GM18873 (cell line): ENCODE data around the gene TPCN2.
"Not testable (repeated sequence)": the region's sequence is repeated elsewhere in the genome, so short reads cannot be mapped to it uniquely, and the experiment has no call there.

ENCODE experiments used
- ATAC-seq: cut with Tn5 transposase; IDR thresholded peaks from one replicate; pipeline ENCODE4 v1.9.1; 2021; ENCODE audit warnings: mild to moderate bottlenecking, moderate library complexity, moderate number of reproducible peaks; ENCODE audit not compliant: unreplicated experiment, low FRiP score

Gene TPCN2

DNA sequence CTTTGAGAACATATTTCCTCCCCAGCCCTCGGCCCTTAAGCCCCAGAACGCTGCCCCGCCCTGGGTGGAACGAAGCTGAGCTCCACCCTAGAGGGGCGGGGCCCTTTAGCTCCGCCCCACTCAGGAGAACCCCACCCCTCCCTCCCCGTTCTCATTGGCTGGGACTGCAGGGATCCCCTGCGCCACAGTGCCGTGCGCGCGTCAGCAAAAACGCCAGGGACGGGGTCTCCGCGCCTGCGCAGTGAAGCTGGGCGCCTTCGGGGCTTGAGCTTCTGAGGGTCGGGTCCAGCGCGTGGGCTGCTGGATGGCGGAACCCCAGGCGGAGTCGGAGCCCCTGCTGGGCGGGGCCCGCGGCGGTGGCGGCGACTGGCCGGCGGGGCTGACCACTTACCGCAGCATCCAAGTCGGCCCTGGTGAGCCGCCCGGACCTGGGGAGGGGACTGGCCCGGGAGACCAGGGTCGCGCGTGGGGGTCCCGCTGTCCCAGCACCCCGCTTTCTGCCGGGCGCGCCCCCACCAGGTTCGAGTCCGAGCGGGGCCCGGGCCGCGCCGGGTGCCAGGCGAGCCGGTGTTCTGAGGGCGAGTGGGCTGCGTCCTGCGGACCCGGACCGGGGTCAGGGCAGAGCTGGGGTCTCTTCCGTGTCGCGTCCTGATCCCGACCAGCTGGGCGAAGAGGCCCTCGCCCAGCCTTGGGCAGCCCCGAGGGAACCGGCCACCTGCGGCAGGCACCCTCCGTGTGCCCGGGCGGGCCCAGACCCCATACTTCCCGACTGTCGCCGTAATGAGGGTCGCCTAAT is at the start of gene TPCN2:
TPCN2 (plus strand) TSS at position 239 of the 796 bp plus-strand sequence; CDS start at position 305, 66 bp downstream.
- peak; percentile 62 for ATAC-seq

DNA sequence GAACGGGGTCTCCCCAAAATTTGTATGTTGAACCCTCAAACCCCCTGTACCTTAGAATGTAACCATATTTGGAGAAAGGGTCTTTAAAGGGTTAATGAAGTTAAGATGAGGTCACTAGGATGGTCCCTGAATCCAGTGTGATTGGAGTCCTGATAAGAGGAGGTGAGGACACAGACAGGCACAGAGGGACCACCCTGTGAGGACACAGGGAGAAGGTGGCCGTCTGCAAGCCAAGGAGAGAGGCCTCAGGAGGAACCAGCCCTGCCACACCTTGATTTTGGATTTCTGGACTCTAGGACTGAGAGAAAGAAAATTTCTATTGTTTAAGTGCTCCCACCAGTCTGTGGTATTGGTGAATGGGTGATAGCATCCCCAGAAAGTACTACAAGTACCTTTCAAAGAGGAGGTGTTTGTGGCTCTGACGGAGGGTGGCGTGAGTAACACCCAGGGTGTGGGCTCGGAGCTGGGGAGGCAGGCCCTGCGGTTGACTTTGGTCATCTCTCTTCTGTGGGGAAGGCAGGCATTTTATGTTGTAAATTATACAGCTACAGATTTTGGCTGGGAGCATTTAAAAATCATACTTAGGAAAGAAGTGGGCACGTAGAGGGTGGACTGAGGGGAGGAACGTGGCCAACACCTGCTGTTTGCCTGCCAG is 49.5 kb upstream of the TPCN2 start:
- ATAC-seq, result no peak

DNA sequence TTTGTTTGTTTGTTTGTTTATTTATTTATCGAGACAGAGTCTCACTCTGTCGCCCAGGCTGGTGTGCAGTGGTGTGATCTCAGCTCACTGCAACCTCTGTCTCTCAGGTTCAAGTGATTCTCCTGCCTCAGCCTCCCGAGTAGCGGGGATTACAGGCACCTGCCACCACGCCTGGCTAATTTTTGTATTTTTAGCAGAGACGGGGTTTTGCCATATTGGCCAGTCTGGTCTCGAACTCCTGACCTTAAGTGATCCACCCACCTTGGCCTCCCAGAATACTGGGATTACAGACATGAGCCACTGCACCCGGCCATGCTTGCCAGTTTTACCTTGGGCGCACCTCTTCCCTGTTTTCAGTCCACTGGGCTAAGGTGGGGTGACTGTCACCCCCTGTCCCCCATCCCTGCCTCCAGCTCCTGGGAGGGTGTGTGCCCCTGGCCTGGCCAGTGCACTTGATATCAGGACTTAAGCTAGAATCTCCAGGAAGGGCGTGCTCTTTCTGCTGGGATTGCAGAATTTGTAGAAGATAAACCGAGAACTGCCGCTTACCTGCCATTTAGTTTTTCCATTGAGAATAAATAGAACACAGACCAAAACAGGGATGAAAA is 48.9 kb upstream of the TPCN2 start:
- ATAC-seq, result not testable (repeated sequence)

DNA sequence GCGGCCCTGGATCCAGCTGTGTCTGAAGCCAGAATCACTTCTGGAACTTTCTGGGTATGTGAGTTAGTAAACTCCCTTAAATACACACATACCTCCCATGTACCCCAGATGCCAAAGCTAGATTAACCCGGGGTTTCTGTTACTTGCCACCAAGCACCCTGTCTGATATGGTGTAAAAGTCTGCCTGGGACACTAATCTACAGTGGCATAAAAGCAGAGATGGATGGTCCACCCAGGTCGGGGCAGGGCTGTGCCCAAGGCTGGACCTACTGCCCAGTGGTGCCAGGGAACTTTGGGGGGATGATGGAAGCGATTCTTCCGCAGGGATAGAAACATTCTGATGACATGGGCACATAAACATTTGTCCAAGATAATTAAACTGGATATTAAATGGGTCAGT is 48.3 kb upstream of the TPCN2 start:
- no peak for ATAC-seq

DNA sequence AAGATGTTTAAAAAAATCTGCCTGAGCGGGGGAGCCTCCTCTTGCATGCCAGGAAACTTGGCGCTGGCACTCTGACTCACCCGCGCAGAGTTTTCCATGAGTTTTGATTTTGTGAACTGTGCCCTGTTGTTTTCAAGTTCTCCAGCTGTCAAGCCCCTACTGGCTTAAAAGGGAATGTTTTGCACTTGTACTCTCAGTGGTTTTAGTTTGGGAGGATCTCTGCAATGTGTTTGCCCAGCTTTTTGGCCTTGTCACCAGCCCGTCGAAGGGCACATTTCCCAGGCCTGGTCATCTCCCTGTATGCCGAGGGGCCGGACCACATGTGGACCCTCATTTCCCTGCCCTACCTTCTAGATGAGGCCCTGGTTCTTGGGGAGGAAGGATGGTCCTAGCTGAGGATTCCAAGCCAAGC is 47.9 kb upstream of the TPCN2 start:
- no peak for ATAC-seq

DNA sequence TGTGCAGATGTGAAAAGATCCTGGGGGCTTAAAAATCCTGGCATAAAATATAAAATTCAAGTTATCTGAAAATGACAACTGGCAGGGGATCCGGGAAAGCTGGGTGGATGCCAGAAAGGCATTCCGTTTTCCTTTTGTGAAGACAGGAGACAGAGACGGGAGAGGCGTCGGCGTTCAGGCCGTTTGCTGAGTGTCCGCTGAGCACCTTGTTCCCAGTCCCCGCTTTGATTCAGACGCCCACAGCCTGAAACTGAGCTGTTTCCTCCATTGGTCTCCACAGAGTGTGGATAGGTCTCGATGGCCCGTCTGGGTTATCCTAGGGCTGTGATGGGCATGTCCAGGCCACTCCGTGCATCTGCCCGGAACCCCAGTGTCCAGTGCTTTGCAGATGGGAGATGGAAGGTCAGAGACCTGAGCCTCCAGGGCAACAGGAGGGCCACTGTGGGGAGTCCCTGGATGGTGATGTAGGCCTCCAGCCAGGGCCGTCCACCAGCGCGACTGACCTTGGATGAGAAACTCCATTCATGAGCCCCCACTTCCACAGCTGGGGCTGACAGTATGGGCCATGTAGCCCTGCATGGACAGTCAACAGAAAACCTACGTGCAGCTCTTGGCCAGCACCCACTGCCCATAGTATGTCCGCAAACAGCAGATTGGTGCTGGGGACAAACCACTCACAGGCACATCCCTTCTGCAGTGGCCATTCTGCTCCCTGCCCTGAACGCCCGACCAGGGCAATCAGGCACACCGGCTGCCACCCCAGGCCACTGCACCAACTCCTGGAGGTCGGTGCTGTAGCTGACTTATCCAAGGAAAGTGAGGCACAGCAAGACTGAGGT is 47.3 kb upstream of the TPCN2 start:
- ATAC-seq, result no peak

DNA sequence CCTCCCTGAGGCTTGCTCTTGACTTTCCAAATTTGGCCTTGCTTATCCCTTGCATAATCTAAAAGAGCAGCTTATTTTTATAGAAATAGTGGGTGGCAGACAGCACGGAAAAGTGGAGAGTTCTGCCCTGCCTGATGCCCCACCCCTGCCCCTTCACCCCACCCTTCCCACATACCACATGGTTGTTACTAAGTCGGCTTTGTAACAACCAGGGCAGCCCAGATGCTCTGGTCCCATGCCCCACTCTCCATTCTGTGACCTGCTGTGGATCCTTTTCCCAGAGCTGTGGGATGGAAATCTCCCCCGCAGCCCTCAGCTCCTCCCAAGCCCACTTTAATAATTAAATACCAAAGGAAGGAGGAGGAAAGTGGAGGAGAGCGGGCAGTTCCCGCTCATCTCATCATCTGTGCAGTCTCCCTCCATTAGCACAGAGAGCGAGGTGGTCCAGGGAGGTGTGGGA is 46.6 kb upstream of the TPCN2 start:
- no peak for ATAC-seq

DNA sequence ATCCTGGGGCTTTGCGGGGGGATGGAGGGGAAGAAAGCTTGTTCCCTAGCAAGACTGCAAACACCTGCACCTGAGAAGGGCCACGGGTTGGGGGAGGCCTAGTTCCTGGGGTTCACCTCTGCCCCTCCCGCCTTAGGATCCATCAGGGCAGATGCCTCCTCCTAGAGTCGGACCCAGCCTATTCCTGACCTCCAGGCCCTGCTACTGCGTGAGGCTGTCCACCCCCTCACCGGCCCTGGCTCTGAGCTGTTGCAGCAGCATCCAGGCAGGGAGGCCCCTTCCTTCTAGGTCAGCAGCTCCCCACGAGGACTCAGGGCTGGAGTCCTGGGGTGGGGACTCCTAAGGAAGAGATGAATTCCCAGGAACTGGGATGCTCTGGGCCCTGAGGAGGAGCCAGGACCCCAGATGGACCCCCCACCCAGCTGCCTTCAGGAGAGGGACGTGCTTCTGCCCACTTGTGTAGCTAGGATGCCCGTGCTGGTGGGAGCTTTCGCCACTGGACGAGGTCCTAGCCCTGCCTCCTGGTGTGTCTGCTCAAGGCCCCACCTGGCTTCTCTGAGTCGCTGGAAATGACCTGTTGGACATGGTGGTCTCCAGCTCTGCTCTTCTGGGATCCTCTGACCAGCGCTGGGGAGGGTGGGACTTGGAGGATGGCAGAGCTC is 46.0 kb upstream of the TPCN2 start:
- ATAC-seq, result no peak

DNA sequence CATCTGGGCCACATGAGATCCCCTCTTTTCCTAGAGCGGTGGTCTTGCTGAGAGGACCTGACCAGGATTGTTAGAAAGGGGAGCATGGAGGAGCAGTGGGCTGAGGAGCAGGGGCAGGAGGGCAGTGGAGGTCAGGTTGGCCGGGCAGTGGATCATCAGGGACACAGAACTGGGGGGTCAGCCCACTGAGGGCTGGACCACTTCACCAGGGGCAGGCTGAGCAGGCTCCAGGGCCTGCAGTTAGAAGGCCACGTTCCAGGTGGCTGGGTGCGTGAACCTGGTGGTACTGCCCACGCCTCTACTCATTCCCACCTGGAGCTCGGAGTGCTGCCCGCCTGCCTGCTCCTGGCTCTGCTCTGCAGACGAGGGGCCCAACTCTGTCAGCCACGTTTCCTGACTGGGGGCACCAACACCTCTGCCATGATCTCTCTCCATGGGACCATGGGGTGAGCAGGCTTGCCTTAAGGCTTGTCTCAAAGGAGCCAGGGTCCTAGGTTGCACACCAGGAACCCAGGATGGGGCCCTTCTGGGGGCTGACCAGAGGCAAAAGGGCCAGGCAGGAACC is 45.3 kb upstream of the TPCN2 start:
- no peak for ATAC-seq

DNA sequence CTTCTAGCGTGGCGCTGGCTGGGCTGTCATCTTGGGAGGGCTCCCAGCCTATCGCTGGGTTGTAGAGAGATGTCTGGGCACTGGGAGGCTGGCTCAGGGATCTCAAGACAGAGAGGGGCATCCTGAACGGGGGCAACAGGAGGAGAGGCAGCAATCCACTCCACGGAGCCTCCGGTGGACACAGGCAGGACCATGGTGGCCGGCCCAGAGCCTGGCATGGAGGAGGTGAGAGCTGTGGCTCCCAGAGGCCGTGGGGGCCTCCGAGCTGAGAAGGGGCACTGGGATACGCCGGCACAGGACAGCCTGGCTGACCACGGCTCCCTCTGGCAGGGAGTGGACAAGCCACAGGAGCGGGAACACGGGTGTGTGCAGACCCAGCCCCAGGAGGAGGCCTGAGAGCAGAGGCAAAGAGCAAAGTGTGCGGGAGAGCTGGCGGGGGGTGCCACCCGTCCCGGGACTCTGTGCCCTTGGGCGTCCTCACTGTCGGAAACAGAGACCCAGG is 44.8 kb upstream of the TPCN2 start:
- no peak for ATAC-seq

DNA sequence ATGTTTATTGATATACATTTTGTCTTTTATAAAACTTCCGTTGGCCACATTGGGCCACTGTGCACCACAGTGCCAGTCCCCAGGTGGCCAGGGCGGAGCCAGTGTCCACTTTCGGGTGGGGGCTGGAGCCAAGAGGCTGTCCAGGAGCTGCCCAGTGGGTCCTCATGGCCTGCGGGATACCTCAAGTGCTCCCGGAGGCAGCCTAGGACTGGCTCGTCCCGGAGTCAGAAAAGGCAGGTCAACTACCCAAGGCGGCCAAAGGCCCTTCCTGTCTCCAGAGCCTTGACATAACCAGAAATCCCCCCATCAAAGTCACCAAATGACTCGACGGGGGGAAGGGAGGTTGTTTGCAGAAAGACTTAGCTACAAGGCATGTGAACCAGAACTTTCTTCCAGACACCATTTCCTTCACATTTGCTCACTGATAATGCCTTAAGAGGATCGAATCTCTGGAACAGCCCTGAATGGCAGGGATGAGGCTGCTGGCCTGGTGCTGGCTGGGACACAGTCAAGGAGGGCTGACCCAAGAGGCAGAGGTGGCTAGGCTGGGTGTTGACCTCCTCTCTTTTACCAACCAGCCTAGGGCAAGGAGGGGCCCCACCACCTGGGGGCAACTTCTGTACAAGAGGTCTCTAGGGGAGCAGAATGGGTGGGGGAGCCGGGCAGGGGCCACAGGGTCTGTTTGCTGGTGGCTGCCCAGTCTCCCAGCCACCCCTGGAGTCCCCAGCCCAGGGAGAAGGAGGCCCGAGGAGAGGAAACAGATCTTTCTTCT is 44.1 kb upstream of the TPCN2 start:
- ATAC-seq, result no peak

DNA sequence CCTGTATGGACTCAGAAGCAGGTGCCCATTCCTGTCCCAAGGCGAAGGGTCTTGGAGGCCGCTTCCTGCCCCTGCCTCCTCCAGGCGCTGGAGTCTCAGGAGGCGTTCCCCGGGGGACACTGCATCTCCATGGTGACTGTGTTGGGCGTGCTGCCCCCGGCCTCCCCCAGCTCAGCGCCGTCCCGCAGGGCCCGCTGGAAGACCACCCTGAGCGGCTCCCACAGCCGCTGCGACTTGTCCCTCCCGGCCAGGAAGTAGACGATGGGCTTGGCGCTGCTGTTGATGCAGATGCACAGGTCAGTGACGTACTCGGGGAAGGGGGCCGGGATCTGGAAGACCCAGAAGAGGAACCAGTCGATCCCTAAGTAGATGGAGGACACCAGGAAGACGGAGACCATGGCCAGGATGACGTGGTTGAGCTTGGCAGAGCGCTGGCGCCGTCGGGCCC is 43.5 kb upstream of the TPCN2 start:
- no peak for ATAC-seq

DNA sequence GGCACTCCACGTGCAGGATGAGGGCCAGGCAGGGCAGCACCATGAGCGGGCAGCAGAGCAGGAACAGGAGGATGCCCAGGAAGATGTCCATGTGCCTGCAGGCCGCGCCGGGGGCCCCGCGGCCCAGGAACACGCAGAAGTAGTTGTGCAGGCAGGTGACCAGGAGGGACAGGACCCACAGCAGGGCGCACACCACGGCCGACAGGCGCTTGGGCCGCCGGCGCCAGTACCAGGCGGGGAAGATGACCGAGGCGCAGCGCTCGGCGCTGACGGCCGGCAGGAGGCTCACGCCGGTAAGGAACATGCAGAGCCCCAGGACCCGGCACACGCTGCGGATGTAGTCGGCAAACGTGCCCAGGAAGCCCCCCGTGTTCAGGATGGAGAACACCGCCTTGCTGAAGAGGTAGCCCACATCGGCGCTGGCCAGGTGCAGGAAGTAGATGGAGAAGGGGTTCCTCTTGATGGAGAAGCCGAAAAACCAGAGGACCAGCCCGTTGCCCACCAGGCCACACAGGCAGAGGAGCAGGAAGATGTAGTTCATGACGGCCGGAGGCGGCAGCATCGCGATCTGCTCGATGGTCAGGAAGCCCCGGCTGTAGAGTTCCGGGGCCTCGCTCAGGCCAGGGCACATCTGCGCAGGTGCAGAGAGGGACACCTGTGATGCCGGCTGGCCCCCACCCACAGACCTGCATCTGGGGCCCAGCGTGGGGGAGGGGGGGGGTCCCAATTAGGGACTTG is 42.9 kb upstream of the TPCN2 start:
- no peak for ATAC-seq

DNA sequence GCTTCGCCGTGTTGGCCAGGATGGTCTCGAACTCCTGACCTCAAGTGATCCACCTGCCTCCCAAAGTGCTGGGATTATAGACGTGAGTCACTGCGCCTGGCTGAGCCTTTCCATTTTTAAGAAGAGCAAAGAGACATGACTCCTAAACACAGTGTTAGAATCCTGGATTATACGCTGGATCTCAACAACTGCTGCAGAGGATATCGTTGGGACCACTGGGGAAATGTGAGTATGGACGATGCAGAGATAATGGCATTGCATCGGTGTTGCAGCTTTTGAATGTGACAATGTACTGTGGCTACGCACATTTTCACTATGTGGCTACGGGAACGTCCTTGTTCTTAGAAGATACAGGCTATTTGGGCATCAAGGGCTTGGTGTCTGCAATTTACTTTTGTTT is 41.9 kb upstream of the TPCN2 start:
- ATAC-seq, result no peak

DNA sequence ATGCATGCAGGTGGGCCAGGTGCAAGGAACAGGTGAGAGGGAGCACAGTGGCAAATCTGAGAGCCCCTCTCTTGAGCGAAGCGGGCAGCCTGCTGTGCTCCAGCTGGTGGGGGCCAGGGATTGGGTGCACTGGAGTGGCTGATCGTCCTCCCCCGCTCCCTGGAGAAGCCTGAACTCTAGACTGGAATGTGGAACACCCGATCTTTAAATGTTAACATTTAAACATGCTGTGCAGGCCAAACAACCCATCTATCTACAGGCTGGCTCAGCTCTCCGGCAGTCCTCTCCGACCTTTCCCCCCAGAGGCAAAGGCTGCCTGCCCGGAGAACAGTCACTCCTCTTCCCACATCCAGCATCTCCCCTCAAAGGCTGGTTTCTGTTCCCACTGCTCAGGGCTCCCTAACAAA is 40.8 kb upstream of the TPCN2 start:
- ATAC-seq, result no peak

DNA sequence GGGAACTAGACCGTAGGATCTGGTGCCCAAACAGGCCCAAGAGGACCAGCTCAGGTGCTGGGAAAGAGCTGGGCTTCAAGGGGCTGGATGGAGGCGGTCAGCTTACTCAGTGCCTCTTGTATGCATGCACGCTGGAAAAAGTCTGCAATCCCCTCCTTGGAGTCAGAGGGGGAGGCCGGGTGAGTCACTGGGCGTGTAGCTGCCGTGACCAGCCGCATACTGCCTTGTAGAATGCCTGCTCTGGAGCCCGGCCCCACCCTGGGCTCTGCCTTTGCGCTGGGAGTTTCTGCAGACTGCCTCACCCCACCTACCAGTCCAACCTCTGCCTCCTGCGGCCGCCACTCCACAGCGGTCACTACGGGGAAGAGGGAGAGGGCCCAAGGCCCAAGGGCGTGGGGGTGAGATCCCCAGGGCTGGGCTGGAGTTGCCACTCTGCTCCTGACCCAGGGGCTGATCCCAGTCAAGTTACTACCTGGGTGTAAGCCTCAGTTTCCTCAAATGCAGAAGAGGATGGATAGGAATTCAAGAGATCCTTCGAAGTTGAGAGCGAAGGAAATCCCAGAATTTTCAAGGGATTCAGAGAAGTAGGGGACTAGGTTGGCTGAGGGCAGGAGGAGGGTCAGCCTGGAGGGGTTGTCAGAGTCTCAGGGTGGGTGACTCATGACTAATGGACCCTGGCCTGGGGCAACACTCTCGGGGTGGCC is 39.8 kb upstream of the TPCN2 start:
- ATAC-seq, result no peak

DNA sequence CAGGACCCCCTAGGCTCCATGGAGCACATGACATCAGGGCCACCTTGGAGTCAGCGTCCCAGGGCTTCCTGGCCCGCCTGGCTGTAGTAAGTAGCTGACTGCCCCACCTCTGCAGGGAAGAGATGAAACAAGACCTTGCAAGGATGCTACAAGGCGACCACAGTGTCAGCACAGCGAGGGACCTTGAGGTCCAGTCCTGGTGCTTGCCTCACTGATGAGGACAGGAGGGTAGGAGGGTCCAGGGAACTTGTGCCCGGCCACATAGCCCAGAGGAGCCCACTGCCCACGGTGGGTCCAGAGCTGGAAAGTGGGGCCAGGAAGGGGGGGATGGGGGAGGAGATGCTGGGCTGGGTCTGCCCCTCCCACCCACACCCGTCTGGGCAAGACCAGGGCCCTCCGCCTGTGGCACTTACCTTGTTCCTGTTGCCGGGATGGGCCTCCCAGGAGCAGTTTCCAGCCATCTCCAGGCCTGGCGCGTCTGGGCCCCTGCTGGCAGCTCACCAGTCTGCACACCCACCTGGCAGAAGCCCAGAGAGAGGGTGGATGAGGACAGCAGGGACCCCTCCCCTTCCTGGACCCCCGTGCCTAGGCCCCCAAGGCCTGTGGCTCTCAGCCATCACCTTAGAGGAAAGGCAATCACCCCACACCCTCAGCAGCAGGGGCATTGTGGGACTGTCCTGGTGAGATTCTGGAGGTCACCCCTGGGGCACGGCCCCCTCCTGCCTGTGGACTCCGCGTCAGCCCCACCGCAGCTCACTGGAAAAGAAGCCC is 39.1 kb upstream of the TPCN2 start:
- no peak for ATAC-seq
